Neural progenitor cell (in vitro differentiated cells): Measurements from ENCODE around the gene U2AF1.
"Not testable (repeated sequence)": the region's sequence is repeated elsewhere in the genome, so short reads cannot be mapped to it uniquely, and the experiment has no call there.

Source experiments
- EZH2phosphoT487 ChIP-seq: fragments of 200-600 bp; sonication (generic); IDR thresholded peaks from 2 replicates; pipeline ENCODE4 v1.6.1; 2017; ENCODE audit warnings: antibody characterized with exemption
- TF ChIP-seq, protein P1 (sequence below): fragments of 200-600 bp; sonication (generic); IDR thresholded peaks from 2 replicates; pipeline ENCODE4 v1.5.1; 2017; ENCODE audit warnings: antibody characterized with exemption, mild to moderate bottlenecking

DNA sequence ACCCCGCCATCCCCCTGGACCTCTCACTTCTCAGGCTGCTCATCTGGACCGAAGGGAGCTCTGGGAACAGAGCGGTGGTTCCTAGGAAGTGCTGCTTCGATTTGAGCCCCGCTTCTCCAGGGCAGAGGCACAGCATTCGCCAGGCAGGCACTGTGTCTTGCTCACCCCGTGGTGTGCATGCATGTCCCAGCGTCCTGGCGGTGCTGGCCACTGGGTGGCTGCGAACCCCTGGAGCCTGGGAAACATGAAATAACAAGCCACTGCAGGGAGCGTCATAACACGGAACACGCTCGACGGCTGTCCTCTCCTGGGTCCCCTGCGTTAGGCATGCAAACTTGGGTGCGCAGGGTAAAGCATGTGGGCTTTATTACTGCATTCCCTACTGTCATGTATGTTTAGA, 17.9 kb downstream of the U2AF1 start:
- TF ChIP-seq, protein P1, sequence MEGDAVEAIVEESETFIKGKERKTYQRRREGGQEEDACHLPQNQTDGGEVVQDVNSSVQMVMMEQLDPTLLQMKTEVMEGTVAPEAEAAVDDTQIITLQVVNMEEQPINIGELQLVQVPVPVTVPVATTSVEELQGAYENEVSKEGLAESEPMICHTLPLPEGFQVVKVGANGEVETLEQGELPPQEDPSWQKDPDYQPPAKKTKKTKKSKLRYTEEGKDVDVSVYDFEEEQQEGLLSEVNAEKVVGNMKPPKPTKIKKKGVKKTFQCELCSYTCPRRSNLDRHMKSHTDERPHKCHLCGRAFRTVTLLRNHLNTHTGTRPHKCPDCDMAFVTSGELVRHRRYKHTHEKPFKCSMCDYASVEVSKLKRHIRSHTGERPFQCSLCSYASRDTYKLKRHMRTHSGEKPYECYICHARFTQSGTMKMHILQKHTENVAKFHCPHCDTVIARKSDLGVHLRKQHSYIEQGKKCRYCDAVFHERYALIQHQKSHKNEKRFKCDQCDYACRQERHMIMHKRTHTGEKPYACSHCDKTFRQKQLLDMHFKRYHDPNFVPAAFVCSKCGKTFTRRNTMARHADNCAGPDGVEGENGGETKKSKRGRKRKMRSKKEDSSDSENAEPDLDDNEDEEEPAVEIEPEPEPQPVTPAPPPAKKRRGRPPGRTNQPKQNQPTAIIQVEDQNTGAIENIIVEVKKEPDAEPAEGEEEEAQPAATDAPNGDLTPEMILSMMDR = not testable (repeated sequence)
- TF ChIP-seq EZH2phosphoT487 = not testable (repeated sequence)
